IgD-negative memory B cell (primary cell): ENCODE data around the gene PLGRKT. TPM values are rescaled to one million over a fixed set of nuclear protein-coding genes. Genes with fewer than 3 reads are reported as not detected.

Experiments used
- H3K27ac Mint-ChIP-seq, 3 donors: one replicate each; pipeline ENCODE4 v1.8.0; 2020 to 2022; ENCODE audit warnings: mild to moderate bottlenecking in 3 of 3, mixed read lengths in 3 of 3, moderate library complexity in 1 of 3
- H3K27me3 Mint-ChIP-seq: one replicate; pipeline ENCODE4 v1.8.0; 2021; ENCODE audit warnings: mixed read lengths
- H3K36me3 Mint-ChIP-seq: one replicate; pipeline ENCODE4 v1.8.0; 2020; ENCODE audit warnings: mild to moderate bottlenecking, mixed read lengths
- H3K4me1 Mint-ChIP-seq, 3 donors: one replicate each; pipeline ENCODE4 v1.8.0; 2020 to 2022; ENCODE audit warnings: mixed read lengths in 3 of 3, mild to moderate bottlenecking in 1 of 3
- H3K4me3 Mint-ChIP-seq, 4 donors: one replicate each; pipeline ENCODE4 v1.8.0; 2020 to 2022; ENCODE audit warnings: mild to moderate bottlenecking in 4 of 4, mixed read lengths in 4 of 4, moderate library complexity in 3 of 4
- H3K9me3 Mint-ChIP-seq, 3 donors: one replicate each; pipeline ENCODE4 v1.8.0; 2020 to 2021; ENCODE audit warnings: mixed read lengths in 3 of 3, mild to moderate bottlenecking in 1 of 3
- polyA plus RNA-seq: library from polyadenylated mRNA; unstranded; fragments of 300-500 nt; fragmentation: Illumina TruSeq; gene quantifications from one replicate; pipeline ENCODE4 v1.2.3, GENCODE V29; 2021

Gene PLGRKT
- polyA plus RNA-seq, 1 donor from 2014 or later: 28.7 TPM

DNA sequence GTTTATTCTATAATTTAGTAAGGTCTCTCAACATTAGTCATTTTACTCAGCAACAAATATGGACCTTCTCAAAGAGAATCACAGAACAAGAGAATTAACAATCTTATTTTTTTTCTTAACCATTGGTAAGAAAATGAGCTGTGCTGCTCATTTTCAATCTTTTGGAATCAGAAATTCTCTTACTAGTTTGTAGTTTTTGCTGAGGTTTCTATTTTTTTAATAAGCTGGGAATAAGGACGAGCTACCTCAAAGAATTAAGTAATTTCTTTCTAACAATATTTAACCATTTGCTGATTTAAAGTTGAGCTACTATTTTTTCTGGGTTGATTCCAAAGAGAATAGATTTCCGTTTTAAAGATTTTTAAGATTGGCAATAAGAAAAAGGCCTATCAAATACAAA lies 44.2 kb downstream of the PLGRKT start:
- H3K9me3 Mint-ChIP-seq: no peaks in the 10 kb centered on the region
- H3K36me3 Mint-ChIP-seq: no peaks in the 10 kb centered on the region
- peaks cover 0 to 2% (median 0%) of the 10 kb centered on the region in 3 donors for H3K4me1 Mint-ChIP-seq
- no peaks in the 10 kb centered on the region for H3K27me3 Mint-ChIP-seq
- no peak overlapping the region for H3K27ac Mint-ChIP-seq
- H3K4me3 Mint-ChIP-seq: no peak overlapping the region

- H3K4me1 Mint-ChIP-seq: peaks cover 0 to 2% (median 0%) of the 10 kb centered on the region in 3 donors
- no peaks in the 10 kb centered on the region for H3K9me3 Mint-ChIP-seq
- no peak overlapping the region for H3K27ac Mint-ChIP-seq
- H3K36me3 Mint-ChIP-seq: no peaks in the 10 kb centered on the region
- H3K27me3 Mint-ChIP-seq: no peaks in the 10 kb centered on the region
- no peak overlapping the region for H3K4me3 Mint-ChIP-seq
These were observed 45.4 kb downstream of the PLGRKT start for GRCh38 chr9:5392285-5392684.

DNA sequence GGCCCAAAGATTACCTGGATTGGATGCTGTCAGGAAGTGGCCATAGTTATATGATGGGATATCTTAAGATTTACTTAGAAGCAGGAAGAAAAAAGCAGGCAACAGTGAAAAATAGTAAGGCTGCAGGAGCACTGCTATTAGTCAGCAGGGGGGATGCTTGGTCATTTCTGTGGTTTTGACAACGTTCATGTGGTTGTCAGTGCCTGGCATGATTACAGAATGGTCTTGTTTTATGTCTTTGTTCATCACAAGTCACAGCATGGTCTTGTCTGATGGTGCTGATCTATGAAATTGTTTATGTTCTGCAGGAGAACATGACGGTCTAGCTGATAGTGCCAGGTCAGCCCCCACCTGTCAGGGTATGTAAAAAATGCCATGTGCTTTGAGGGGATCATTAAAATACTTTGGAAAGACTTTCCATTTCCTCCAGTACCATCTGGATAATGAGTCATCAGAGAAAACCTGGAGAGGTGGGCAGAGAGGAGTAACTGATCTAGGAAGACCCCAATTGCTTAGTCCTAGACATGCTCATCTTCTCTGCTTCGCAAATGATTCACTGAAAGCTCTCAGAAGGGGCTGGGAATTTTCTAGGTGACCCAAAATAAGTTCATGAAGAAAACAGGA lies 48.5 kb downstream of the PLGRKT start:
- no peaks in the 10 kb centered on the region for H3K27me3 Mint-ChIP-seq
- no peaks in the 10 kb centered on the region for H3K9me3 Mint-ChIP-seq
- H3K4me3 Mint-ChIP-seq: no peak overlapping the region
- H3K4me1 Mint-ChIP-seq: peaks cover 0 to 3% (median 2%) of the 10 kb centered on the region in 3 donors
- H3K27ac Mint-ChIP-seq: no peak overlapping the region
- H3K36me3 Mint-ChIP-seq: no peaks in the 10 kb centered on the region

DNA sequence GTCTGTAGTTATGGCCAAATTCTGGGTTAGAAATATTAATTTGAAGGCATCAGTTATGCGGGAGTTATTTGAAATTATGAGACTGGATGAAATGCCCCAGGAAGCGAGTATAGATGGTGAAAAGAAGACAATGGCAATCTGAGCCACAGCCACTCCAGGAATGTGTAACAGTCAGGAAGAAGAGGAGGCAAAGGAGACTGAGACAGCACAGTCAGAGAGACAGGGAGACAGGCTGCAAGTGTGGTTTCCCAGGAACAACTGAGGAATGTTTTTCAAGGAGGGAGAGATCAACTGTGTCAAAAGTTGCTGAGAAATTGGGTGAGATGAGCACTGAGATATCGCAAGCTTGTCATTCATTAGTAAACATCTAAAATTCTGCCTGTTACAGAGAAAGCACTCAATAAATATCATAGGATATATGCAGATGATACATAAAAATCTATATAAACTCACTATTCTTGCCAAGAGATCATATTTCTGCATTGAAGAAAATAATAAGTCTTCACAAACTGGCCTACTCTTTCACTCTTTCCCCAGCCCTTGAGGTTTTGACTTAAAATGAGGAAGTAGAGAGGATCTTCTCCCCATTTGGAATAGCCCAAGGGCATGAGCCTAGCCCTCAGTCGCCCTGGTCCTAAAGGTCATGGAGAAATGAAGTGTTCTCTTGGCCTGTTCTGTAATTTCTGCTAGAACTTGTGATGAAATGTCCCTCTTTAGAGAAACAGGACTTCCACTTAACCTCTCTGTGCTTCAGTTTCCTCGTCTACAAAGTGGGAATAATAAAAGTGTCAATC lies 49.5 kb downstream of the PLGRKT start:
- Mint-ChIP-seq H3K4me1 (peaks cover 0 to 3% (median 0%) of the 10 kb centered on the region in 3 donors), H3K27ac (peak overlapping the region in 1 of 3 donors; percentile 0), H3K36me3 (no peaks in the 10 kb centered on the region), H3K27me3 (no peaks in the 10 kb centered on the region), H3K4me3 (no peak overlapping the region), H3K9me3 (no peaks in the 10 kb centered on the region)

- H3K9me3 Mint-ChIP-seq: no peaks in the 10 kb centered on the region
- H3K4me3 Mint-ChIP-seq: no peak overlapping the region
- H3K27me3 Mint-ChIP-seq: no peaks in the 10 kb centered on the region
- peaks cover 10 to 12% (median 11%) of the 10 kb centered on the region in 3 donors for H3K4me1 Mint-ChIP-seq
- H3K36me3 Mint-ChIP-seq: peaks cover 4% of the 10 kb centered on the region
- H3K27ac Mint-ChIP-seq: no peak overlapping the region
These were observed 53.3 kb downstream of the PLGRKT start for GRCh38 chr9:5384436-5384835.

DNA sequence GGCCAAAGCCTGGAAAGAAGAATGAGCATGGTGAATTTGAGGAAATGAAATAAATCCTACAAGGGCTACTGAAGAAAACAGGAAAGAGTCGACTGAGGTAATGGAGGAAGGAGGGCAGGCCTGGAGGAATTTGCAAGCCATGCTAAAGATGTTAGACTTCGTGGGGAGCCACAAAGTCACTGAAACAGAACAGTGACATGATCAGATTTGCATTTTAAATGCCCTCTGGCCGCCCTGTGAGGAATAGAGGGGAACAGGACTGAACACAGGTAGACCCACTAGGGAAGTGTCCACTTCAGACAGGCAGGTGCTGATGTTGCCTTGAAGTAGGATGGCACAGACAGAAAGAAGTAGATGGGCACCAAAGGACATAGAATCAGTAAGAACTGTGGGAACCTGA lies 55.2 kb downstream of the PLGRKT start:
- Mint-ChIP-seq H3K4me1 (peaks cover 10 to 12% (median 11%) of the 10 kb centered on the region in 3 donors), H3K27me3 (no peaks in the 10 kb centered on the region), H3K9me3 (no peaks in the 10 kb centered on the region), H3K36me3 (peaks cover 4% of the 10 kb centered on the region), H3K4me3 (peak overlapping the region in 1 of 4 donors; percentile 30), H3K27ac (peak overlapping the region in 2 of 3 donors; percentile 6 to 54)

- H3K9me3 Mint-ChIP-seq: no peaks in the 10 kb centered on the region
- H3K27me3 Mint-ChIP-seq: no peaks in the 10 kb centered on the region
- no peak overlapping the region for H3K4me3 Mint-ChIP-seq
- peaks cover 0 to 4% (median 2%) of the 10 kb centered on the region in 3 donors for H3K4me1 Mint-ChIP-seq
- H3K36me3 Mint-ChIP-seq: peaks cover 9% of the 10 kb centered on the region
- no peak overlapping the region for H3K27ac Mint-ChIP-seq
These were observed 61.8 kb downstream of the PLGRKT start for GRCh38 chr9:5375790-5376477.

DNA sequence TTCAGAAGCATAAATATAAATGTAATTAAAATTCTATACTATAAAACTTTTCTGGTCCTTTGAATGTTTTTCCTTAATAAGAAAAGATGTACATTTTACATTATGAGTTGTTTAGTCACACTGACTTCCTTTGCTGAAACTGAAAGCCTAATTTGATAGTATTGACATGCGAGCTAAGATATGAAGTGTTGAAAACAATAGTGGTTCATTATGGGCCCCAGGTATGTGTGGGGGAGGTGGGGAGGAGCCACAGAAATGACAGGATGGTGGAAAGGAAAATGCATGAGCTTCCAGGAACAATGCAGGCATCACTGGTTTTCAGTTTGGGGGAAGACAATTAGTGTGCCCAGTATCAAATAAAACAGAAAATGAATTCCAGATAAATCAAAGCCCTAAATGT lies 62.6 kb downstream of the PLGRKT start:
- H3K4me3 Mint-ChIP-seq: no peak overlapping the region
- no peaks in the 10 kb centered on the region for H3K27me3 Mint-ChIP-seq
- no peak overlapping the region for H3K27ac Mint-ChIP-seq

GRCh38 chr9:5364294-5365024 lies 73.3 kb downstream of the PLGRKT start:
- no peaks in the 10 kb centered on the region for H3K27me3 Mint-ChIP-seq
- H3K4me3 Mint-ChIP-seq: no peak overlapping the region
- H3K27ac Mint-ChIP-seq: no peak overlapping the region
- H3K36me3 Mint-ChIP-seq: peaks cover 12% of the 10 kb centered on the region
- peaks cover 0 to 3% (median 2%) of the 10 kb centered on the region in 3 donors for H3K4me1 Mint-ChIP-seq
- H3K9me3 Mint-ChIP-seq: peaks cover 0 to 5% (median 3%) of the 10 kb centered on the region in 3 donors

More for the DNA sequence above, 62.6 kb downstream of the PLGRKT start:
- H3K9me3 Mint-ChIP-seq: no peaks in the 10 kb centered on the region
- peaks cover 5% of the 10 kb centered on the region for H3K36me3 Mint-ChIP-seq
- H3K4me1 Mint-ChIP-seq: peaks cover 0 to 4% (median 2%) of the 10 kb centered on the region in 3 donors

DNA sequence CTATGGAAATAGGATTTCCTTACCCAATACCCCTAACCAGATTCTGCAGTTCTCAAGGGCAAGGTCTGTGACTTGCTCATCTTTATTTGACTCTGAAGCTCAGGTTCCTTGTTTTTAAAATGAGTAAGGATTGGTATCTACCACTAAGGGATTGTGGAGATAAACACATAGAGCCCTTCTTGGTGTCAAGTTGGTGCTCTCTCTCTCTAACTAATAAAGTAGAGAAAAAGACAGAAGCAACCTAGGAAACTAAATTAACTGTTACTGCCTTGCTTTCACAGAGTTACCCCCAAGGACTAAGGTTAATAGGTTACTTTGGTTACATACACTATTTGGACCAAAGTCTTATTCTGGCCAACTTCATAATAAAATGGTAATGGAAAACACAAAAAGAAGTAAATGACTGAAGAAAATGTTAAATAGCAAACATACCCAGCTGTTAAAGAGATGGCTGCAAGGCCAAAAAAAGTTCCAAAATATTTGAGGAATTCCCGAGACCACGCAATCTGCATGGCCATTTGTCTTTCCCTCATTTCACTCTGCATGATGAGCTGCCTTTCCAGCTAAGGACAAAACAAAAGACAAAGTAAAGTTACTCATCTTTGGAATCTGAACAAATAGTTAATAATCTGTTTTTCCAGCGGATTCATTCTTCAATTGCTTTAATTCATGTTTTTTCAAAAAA lies 76.3 kb downstream of the PLGRKT start:
- Mint-ChIP-seq H3K36me3 (peaks cover 7% of the 10 kb centered on the region), H3K27ac (no peak overlapping the region), H3K27me3 (no peaks in the 10 kb centered on the region), H3K4me3 (no peak overlapping the region), H3K9me3 (no peaks in the 10 kb centered on the region), H3K4me1 (peaks cover 0 to 2% (median 0%) of the 10 kb centered on the region in 3 donors)

GRCh38 chr9:5360341-5360740 lies 77.4 kb downstream of the PLGRKT start:
- peaks cover 7% of the 10 kb centered on the region for H3K36me3 Mint-ChIP-seq
- H3K9me3 Mint-ChIP-seq: no peaks in the 10 kb centered on the region
- no peak overlapping the region for H3K27ac Mint-ChIP-seq
- no peak overlapping the region for H3K4me3 Mint-ChIP-seq
- H3K4me1 Mint-ChIP-seq: peaks cover 0 to 2% (median 0%) of the 10 kb centered on the region in 3 donors
- H3K27me3 Mint-ChIP-seq: no peaks in the 10 kb centered on the region

GRCh38 chr9:5357431-5358105 lies 80.2 kb downstream of the PLGRKT start:
- Mint-ChIP-seq H3K4me1 (peaks cover 4% of the 10 kb centered on the region in 3 donors), H3K4me3 (no peak overlapping the region), H3K9me3 (no peaks in the 10 kb centered on the region), H3K36me3 (peaks cover 3% of the 10 kb centered on the region), H3K27me3 (no peaks in the 10 kb centered on the region), H3K27ac (no peak overlapping the region)

DNA sequence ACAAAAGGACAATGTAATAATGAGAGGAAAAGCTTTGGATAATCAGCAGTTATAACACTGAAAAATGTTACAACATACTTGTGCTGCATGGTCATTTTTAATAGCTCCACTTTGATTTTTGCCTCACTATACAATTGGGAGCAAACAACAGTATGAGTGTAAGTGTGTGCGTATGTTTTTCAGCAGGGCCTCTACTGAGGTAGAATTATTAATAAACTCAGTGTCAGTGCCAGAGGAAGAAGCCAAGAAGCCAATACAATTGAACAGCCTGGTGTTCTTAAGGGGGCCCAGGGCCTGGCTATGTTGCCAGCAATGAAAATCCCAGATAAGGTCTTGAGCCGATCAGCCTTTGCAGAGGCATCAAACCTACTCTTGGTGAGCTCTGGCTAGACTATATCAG lies 81.9 kb downstream of the PLGRKT start:
- Mint-ChIP-seq H3K36me3 (peaks cover 3% of the 10 kb centered on the region), H3K9me3 (no peaks in the 10 kb centered on the region), H3K4me1 (peaks cover 6 to 12% (median 10%) of the 10 kb centered on the region in 3 donors), H3K27me3 (no peaks in the 10 kb centered on the region), H3K4me3 (no peak overlapping the region), H3K27ac (no peak overlapping the region)

- Mint-ChIP-seq H3K27ac (no peak overlapping the region), H3K36me3 (peaks cover 3% of the 10 kb centered on the region), H3K27me3 (no peaks in the 10 kb centered on the region), H3K4me3 (no peak overlapping the region), H3K4me1 (peaks cover 6 to 12% (median 10%) of the 10 kb centered on the region in 3 donors), H3K9me3 (no peaks in the 10 kb centered on the region)
These were observed 82.5 kb downstream of the PLGRKT start for GRCh38 chr9:5355226-5355625.
